CD4-positive, alpha-beta T cell treated with Interleukin-2 at 100 ng/mL for 4 hours (primary cell): ENCODE data around the gene CANT1.

Experiments
- DNase-seq: peaks from one replicate; pipeline ENCODE4 v3.0.0-alpha.2; 2020; ENCODE audit warnings: low spot score

The CANT1 gene

DNA sequence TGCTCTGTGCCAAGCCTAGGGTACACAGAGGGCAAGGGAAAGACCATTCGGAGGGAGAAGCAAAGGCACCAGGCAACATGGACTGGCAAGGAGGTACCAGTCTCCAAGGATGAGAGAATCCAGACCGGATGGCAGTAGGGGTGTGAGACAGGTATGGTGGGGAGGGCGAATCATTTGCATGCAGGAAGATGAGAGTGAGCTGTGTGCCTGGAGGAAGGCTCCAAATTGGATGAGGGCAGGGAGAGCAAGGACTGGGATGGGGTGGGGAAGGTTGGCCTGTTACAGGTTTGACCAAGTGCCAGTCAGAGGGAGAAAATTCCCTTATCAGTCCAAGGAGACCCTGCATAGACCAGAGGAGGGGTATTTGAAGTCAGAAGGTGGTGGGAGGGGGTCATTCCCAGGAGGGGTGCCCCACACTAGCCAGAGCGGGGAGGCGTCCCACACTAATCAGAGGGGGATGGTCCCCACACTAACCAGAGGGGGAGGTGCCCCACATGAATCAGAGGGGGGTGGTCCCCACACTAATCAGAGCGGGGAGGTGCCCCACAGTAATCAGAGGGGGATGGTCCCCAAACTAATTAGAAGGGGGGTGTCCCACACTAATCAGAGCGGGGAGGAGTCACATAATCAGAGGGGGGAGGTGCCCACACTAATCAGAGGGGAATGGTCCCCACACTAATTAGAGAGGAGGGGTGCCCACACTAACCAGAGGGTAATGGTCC, 737 bp downstream of the CANT1 start:
- DNase-seq, result no peak

DNA sequence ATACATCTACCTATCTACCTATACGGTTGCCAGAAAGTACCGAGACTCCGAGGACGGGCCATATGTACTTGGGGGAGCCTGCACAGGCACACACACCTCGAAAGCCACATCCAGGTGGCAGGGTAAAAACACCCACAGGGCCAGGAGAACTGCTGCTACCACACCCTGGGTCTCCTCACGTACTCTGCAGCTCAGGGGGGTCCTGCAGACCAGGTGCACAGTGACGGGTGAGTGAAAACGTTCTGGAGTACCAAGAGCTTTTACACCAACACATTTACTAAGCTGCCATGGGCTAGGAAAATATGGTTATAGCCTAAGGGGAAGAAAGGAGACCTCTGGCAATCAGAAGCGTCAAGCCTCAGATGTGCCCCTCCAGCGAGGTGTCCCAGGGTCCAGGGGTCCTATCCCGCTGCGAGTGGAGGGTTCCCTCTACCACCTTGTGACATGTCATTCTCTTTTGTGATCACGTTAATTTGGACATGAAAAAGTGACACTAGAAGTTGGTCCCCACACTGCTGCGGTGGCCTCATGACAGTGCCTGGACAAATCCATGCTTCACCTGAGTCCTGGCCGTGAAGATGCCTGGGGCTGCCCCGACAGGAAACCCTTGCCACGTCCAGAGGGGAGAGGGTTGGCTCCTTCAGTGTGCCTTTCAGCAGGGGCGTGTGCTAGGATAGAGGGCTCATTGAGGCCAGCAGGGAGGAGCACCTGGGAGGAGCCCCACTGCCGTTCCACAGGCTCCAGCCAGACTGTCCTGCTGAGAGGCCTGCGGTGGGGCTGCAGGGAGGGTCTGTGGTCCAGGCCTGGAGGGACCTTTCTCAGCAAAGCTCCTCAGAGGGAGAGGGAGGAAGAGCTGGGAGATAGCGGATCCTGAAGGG, 1.8 kb downstream of the CANT1 start:
- DNase-seq, result no peak

DNA sequence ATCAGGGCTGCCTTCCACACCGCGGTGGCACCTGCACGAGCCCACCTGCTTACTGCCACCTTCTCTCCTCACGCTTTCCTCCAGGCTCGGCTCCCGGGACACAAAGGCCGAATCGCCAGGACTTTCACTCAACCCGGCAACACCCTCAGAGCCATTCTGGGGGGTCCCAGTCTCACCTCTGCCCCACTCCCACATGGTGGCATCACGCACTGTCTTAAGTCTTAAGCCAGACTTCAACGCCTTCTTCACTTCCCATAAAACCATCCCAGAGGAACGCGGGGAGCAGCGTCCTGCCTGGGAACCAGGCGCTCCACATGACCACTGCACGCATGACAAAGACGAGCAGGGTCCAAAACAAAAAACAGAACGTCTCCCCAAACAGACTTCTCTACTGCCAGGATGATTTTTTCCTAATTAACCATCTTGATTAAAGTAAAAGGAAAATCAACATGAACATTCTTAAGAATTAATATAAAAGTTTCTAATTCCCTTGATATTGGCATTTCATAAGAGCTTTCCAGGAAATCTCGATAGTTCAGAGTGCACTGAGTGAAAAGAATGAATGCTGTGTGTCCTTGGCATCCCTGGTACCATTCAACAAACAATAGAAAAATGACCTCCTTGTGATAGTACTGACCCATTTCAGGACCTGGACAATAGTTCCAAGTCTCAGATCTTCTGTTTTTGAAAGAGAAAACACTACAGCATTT, 2.6 kb downstream of the CANT1 start:
- no peak for DNase-seq

DNA sequence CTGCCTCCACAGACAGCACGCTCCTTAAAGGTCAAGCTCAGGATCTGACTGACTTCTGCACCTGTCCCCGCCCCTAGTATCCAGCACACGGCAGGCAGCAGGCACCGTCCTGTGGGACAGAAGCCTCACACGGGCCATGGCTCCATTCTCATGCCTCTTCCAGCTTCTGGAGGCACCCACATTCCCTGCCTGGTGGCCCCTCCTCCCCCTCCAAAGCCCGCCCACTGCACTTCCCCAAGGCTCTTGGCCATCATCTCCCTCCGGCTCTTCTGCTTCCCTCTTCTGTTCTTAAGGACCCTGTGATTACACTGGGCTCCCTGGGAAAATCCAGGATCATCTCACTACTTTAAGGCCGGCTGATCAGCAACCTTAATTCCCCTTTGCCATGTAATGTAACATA, 3.5 kb downstream of the CANT1 start:
- DNase-seq, result no peak

DNA sequence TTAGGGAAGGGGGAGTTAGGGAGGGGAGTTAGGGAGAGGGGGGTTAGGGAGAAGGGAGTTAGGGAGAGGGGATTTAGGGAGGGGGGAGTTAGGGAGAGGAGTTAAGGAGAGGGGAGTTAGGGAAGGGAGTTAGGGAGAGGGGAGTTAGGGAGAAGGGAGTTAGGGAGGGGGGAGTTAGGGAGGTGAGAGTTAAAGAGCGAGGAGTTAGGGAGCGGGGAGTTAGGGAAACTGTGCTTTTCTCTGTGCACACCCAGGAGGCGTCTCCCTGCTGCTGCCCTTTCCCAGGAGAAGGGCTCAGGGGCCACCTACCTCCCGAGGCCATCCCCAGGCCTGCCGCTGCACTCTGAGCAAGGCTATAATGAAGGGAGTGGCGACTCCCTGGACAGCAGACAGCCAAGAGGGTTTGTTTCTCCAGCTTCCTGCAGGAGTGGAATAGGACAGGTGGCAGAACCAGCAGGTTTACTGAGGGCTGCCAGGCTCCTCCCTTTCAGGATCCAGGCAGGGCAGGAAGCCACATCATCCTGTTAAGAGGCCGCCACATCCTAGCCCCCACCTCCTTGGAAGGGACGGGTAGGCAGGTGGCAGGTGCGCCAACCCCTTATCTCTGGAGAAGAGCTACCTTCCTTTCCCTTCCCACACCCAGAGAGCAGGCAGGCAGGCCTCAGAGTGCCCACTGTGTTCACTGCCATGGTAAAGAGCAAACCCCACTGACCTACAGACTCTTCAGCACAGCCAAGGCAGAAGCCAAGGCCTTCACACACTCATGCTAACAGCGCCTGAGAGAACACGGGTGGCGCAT, 4.3 kb downstream of the CANT1 start:
- no peak for DNase-seq

DNA sequence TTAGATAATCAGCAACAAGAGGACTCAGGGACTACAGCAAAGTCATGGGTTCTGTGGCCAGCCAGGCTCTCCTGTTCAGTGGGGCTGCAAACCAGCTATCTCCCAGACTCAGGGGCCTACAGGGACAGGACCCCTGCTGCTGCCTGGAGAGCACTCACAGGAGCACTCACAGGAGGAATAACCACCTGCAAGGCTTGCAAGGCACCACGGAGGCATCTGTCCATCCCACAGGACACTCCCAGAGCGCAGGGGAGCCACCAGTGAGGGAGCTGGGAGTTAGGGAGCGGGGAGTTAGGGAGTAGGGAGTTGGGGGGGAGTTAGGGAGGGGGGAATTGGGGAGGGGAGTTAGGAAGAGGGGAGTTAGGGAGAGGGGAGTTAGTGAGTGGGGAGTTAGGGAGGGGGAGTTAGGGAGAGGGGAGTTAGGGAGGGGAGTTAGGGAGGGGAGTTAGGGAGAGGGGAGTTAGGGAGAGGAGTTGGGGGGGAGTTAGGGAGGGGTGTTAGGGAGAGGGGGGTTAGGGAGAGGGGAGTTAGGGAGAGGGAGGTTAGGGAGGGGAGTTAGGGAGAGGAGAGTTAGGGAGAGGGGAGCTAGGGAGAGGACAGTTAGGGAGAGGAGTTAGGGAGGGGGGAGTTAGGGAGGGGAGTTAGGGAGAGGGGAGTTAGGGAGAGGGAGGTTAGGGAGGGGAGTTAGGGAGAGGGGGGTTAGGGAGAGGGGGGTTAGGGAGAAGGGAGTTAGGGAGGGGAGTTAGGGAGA, 5.7 kb downstream of the CANT1 start:
- no peak for DNase-seq

DNA sequence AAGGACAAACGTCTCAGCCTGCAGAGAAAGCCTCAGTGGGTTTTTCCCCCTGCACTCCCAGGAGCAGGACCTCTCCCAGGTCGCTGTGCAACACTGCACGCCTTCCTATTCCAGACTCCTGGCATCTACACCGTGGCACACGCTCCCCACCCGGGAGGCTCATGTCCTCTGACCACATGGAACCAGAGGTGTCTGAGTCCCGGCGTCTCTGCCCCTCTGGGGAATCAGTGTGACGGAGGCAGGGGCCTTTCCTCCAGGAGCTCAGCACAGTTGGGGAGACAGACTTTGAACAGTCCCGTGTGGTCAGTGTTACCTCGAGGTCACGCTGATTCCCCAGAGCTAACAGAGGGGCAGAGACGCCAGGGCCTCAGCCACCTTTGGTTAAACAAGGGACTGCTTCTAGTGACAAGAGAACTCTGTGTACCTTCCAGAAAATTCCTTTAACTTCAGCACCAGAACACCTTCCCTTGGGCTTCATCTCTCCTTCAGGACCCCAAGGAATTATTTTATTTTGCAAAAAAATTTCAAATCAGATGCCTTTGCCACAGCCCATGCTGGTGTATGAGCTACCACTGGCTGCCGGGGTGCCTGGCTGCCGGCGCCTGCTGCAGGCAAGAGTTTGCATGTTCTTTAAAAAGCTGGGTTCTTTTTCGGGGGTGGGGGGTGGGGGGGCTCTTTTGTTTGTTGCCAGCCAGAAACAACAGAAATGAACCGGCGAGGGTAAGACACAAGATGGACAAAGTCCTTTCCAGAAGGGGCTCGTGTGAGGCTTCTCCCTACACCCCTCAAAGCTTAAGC, 6.6 kb downstream of the CANT1 start:
- no peak for DNase-seq

DNA sequence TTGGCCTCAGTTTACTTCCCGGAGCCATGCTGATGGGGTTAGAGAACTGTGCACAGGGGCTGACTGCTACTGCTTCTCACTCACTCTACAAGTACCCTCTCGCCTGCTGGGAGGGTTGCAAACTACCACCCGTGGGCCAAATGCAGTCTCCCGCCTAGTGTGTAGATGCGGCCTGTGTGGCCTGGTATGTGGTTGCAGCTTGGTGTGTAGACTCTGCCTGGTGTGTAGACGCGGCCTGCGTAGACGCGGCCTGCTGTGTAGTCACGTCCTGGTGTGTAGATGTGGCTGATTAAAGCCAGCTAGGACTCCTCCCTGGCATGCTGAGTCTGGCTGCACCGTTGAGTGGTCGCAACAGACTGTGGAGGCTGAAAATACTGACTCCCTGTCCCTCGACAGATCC, 7.3 kb downstream of the CANT1 start:
- no peak for DNase-seq

DNA sequence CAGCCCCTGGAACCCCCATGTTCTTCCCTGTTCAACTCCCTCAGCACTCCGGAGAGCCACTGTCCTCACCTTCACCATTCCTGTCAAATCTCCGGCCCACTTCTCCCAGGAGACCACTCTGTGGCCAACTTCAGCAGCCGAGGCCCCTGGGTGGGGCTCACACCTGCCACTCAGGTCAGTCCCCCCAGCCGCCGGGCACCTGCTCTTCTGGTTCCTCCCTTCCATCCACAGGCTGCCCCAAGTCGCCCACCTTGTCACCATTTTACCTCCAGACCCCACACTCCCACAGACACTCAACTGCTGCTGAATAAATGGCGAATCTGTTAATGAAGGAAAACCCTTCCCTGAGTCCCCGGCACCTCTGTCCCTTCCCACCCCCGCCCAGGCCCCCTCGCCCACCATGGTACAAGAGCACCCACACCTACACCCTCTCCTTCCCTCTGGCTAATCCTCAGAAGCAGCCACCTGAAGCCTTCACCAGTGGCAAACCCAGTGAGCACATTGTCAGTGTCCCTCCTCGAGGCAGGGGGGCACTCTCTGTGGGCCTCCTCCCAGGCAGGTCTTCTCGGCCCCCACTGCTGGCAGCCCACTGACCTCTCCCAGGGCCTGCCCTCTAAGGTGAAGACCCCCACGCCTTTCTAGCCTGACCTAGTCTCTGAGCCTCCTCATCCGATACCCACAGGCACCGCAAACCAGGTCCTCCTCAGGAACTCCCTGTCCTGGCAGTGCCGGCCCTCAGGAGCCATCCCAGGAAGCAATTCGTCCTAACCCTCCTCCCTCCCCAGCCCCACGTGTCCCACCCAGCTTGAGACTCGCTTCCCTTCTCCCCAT, 8.2 kb downstream of the CANT1 start:
- DNase-seq, result no peak

DNA sequence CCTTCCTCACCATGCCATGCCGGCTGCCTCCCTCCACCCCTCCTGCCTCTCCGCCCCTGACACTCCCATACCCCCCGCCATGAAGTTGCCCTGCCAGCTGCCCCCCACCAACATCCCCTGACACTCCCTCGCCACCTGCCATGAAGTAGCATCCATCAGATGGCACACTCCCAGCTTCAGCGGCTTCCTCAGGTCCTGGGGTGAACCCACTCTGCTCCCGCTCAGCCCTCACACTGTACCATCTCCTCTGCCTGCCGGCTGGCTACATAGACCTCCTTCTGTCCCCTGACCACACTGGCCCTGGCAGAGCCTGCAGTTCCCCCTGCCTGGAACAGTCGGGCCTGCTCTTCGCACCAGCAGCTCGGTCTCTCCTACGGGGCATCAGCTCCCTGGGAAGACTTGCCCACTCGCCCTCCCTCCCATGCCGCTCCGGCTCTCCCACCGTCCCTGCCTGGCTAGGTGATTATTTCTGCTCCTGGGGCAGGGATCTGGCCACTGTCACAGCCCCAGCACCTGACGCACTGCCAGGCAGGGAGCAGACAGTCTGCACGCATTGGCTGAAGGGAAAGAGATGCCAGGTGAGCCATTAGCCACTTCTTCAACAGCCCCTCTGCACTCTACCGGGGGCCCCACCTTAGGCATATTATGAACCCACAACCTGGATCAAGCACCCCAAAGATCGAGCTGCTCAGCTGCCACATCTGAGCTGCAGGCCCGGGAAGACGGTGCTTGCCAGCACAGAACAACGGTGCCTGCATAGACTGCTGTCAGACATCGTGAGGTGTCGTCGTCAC, 9.0 kb downstream of the CANT1 start:
- DNase-seq, result no peak

DNA sequence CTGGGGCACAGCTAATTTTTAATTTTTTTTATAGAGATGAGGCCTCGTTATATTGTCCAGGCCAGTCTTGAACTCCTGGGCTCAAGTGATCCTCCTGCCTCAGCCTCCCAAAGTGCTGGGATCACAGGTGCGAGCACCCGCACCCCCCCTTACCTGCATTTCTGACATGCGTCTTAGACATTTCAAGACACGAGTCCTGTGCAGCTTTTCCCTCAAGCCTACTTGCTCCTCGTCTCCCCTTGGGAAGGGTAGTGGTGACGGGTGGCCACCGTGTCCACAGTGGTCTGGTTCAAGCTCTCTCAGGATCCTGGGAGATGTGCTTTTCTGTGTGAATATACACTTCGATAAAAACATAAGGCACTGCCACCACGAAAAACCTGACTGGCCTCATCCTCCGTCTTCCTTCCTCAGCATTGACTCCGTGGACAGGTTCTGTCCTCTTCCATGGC, 9.6 kb downstream of the CANT1 start:
- DNase-seq, result no peak

DNA sequence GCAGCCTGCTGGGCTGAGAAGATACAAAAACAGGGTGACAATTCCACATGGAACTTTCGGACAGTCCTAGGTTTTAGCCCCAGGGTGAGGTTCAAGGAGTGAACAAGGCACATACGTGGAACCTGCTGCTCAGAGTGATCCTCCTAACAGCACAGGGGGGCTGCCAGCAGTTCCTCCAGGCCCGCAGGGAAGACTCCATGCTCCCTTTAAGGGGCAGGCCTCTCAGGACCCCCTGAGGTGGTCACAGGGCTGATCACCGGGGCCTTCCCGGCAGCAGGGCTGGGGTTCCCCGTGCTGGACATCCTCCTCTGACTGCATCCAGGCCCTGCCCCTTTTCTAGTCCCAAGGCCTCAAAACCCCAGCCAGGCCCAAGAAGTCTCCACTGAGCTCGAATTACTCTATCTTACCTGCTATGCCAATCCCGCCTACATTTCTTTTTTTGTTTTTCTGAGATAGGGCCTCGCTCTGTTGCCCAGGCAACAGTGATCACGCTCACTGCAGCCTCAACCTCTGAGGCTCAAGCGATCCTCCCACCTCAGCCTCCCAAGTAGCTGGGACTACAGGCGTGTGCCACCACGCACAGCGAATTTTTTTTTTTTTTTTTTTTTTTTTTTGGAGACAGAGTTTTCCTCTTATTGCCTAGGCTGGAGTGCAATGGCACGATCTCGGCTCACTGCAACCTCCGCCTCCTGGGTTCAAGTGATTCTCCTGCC, 10.4 kb downstream of the CANT1 start:
- no peak for DNase-seq

DNA sequence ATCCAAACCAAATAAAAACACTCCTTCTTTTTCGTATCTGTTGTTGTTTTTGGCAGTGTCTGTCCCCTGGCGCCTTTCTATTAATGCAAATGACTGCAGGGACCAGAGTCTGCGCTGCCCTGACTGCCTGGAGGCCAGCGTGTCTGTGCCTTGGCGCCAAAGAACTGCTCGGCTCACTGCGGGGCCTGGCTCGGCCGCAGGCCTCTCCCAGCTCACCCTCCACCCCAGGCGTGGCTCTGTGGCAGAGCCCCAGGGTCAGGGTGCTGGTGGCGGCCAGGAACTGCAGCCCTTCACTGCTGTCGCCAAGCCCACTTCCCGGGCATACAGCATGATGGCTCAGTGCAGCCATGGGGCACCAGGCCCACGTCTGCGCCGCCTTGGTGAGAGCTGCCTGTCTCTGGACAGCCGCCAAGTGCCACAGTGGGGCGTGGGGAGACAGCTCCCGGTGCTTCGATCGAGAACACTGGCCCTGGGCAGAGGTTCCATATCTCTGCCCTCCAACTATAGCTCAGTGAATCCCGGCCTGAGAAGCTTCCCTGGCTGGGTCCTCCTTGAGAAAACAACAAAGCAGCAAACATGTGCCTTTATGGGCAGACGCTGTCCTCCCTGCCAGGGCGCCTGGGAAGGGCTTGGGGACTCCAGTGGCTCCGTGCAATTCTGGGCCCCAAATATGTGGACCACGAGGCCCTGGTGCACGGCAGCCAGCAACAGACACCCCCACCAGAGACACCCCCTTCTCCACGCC, 11.1 kb downstream of the CANT1 start:
- no peak for DNase-seq

DNA sequence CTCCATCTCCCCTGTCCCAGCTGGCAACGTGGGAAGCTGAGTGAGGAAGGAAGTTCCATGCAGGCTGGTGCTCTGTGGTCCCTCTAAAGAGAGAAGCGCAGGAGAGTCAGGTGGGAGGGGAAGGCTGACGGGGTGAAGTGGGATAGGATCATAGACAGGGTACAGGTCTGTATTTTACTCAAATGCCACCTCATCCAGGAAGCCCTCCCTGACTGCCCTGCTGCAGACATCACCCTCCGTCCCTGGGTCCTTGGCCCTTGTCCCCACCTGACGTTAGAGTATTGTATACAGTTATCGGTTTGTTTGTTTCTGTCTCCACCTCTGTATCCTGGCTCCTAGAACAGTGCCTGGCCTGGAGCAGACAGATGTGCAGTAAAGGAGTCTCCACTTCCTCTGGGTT, 11.7 kb downstream of the CANT1 start:
- DNase-seq, result no peak

DNA sequence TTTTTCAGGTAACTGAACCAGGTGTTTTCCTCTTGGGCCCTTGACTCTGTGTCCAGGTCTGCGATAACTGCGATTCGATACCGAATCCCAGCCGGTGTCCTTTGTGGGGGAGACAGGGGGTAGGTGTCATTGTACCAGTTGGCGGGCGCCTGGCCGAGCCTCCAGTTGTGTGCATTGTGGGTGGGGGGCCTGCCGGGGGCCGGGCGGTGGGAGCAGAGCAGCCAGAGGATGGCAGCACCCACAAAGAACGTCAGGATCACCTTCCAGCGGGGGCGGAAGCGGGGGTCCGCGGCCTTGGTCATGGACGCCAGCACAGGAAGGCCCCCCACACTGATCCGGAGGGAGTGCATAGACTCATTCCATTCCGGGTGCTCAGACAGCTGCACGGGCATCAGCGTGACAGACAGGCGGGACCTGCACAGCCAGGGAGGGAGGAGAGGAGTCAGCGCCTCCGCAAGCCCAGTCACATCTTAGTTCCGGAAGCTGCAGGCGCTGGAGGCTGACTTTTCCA, 12.3 kb downstream of the CANT1 start:
- DNase-seq, result no peak

DNA sequence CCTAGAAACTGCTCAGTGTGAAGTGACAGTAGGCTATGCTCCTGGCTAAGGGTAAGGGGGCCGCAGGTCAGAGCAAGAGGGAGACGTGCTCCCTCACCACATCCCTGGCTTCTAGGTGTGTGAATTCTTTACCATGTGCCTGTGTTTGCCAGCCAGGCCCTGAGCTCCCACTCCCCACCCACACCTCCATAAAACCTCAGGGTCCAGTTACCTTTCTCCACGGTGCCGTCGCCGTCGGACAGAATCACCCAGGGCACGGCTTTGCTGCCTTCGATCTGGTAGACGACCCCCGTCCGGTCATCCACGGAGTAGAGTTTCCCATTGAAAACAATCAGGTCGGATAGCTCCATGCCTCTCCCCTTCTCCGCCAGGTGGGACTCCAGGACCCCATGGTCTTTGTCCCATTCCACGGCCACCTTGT, 12.8 kb downstream of the CANT1 start:
- no peak for DNase-seq
